HL-60/S4 (cell line): ENCODE data around the gene RPL29.
"Not testable (repeated sequence)": the region's sequence is repeated elsewhere in the genome, so short reads cannot be mapped to it uniquely, and the experiment has no call there.

Experiments used
- in situ Hi-C: fragments of 300-500 bp; cut with MboI; formaldehyde crosslinking; loops from 2 replicates; pipeline ENCODE4 v1.14.3; 2022; ENCODE audit warnings: low sequenced_read_pairs

RPL29 gene

DNA sequence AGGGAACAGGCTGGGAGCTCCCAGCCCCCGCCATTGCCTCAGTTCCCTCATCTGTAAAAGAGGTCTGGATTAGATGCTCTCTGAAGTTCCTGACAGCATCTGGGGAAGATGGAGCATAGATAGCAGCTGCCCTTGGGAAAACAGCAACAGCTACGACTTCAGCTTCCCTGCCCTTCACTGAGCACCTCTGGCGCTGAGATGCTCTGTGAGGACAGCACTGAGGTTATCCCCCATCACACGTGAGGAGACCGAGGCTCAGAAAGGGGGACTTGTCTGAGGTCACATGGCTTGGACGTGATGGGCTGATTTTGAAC lies 11.1 kb upstream of the RPL29 start:
- in situ Hi-C loops = loop anchor here (10.0 kb wide), 1 partner anchor 118 kb away; no protein-coding TSS in a partner anchor

DNA sequence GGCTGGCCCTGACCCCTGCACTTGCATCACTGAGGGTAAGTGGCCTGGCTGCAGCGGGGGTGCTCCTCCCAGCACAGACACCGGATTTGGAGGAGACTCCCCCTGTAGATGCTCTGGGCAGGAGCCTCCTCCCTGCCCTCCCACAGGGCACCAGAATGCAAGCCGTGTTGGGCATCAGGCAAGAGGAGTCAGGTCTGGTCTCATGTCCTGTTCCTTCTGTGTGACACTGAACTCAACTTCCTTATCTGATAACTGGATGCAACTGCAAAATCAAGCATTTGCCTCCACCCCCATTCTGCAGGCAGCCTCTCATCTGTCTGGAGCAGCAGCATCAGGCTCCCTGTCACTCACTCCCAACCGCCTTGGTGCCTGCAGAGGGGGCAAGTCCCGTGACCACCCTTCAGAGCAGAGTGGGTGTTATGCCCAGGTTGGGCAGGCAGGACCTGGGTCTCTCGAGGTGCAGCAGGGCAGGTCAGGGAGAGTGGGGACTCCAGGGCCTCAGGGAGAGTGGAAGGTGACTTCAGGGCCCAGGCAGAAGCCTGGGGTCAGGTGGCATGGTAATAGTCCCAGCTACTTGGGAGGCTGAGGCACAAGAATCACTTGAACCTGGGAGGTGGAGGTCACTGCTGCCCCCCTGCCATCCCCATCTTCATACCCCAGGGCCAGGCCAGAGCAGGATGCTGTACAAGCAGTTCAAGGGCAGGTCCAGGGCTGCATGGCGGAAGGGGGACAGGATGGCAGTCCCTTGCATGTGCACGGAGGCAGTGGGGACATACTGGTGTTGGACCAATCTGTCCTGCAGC lies 10.5 kb upstream of the RPL29 start:
- in situ Hi-C loops = loop anchor here (10.0 kb wide), 1 partner anchor 119 kb away; no protein-coding TSS in a partner anchor

DNA sequence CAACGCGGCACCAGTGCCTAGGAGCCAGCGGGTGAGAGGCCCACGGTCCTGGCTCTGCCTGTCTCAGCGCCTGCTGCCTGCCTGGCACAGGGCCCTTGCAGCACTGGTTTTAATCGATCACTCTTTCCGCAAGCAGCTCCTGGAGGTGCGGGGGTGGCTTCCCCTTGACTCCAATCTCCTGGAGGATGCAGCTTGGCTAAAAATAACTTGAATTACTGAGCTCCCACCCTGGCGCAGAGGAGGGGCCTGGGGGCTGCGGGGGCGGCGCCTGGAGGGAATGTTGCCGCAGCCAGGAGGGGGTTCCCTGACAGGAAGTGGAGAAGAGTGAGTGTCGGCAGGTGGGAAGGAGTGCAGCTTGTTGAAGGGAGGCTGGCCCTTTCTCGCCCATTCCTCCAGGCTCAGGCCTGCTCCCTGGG lies 9.9 kb upstream of the RPL29 start:
- in situ Hi-C loops = loop anchor here (10.0 kb wide), 1 partner anchor 119 kb away; no protein-coding TSS in a partner anchor

DNA sequence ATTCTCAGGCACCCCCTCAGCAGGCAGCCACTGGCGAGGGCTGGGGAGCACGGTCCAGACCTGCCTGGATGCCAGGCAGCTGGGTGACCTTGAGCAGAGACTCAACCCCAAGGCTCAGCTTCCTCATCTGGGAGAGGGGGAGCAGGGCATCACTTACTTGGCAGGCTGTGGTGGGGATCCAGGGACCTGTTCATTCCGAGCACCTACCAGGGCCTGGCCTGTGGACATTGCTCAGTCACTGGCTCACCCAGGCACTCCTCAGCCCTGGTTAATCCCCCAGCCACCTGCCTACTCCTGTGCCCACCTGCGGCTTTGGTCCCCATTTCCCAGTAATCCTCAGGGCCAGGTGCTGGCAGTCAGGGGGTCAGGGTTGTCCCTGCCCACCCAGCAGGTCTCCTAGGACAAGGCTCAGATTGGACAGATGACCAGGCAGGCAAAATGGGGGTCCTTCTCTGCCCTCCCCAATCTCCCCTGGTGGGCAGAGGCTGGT lies 9.3 kb upstream of the RPL29 start:
- in situ Hi-C loops = loop anchor here (10.0 kb wide), 1 partner anchor 120 kb away; no protein-coding TSS in a partner anchor

GRCh38 chr3:52004163-52004787 lies 8.6 kb upstream of the RPL29 start:
- in situ Hi-C loops = loop anchor here (10.0 kb wide), 1 partner anchor 121 kb away; no protein-coding TSS in a partner anchor

GRCh38 chr3:52002748-52003147 lies 7.1 kb upstream of the RPL29 start:
- in situ Hi-C loops = loop anchor here (10.0 kb wide), 1 partner anchor 122 kb away; no protein-coding TSS in a partner anchor

GRCh38 chr3:52001443-52001974 lies 5.8 kb upstream of the RPL29 start:
- in situ Hi-C loops = loop anchor here (10.0 kb wide), 1 partner anchor 123 kb away; no protein-coding TSS in a partner anchor

DNA sequence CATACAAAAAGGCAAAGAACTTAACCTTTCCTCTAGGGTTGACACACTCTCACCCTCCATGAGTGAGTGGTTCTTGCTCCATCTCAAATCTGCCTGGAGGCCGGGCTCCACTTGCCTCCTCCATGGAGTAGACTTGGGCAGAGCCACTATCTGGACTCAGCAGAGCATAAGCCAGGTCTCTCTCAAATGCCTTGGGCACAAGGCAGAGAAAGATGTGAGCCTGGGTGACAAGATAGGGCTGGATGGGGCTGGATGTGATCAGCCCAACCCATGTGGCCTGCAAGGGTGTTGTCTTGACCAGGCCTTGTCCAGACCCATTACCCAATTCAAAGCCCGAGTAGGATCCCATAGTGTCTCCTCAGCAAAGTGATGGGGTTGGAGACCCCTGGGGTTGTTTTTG lies 4.2 kb upstream of the RPL29 start:
- in situ Hi-C loops = loop anchor here (10.0 kb wide), 1 partner anchor 125 kb away; no protein-coding TSS in a partner anchor

DNA sequence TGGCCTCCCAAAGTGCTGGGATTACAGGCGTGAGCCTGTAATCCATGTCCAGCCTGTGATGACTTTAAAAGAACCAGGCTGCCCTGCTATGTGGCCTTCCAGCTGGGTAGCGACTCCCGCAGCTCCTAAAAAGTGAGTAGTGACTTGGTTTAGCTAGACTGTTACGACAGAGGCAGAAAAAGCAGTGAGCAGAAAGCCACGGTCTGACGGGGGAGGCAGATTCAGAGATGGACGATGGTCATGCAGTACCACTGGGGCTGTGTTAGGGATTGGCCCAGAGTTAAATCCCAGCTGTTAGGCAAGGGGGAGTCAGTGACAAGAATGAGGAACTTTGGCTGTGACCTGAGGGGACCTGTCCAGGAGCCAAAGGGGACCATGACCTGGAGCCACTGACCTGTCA lies 3.1 kb upstream of the RPL29 start:
- in situ Hi-C loops = no loop called here

DNA sequence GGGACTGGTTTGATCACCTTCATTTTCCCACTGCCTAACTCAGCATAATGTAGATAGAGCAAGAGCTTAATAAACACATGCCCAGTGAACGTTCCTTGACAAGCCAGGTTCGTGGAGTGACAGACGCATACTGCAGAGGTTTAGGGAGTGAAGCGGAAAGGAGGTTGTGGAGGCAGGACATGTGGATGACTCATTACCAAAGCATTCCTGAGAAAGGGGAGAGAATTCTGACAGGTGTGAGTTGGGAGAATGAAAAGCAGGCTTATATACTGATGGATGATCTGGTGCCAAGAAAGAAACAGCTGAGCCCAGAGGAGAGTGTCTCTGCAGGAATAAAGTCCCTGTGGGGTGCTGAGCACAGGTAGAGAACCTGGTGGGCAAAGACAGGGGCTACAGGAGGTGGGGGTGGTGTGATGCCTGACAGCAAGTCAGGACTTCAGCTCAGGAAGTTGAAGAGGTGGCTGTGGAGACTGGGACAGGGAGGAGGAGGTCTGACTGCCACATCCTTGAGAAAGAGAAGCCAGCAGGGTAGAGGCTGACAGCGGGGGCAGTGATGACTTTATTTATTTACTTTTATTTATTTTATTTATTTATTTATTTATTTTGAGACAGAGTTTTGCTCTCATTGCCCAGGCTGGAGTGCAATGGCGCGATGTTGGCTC lies 2.4 kb upstream of the RPL29 start:
- in situ Hi-C loops = no loop called here

GRCh38 chr3:51997172-51997571 lies 1.5 kb upstream of the RPL29 start:
- in situ Hi-C loops = no loop called here

GRCh38 chr3:51994530-51994929 lies 1.2 kb downstream of the RPL29 start:
- in situ Hi-C loops = no loop called here

DNA sequence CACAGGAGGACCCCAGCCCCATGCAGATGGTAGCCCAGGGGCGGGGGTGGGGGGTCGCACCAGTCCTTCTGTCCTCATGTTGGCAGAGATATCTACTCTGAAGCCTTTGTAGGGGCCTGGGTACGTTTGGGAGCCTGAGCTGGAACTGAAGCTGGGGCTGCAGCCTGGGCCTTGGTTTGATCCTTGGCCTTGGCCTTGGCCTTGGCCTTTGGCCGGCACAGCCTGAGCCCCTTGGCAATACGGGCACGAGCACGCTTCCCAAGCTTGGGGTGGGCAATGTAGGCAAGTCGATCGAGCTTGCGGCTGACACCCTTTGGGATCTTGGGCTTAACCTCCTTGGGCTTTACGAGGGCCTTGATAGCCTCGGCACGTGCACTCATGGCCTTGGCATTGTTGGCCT lies 2.0 kb downstream of the RPL29 start:
- in situ Hi-C loops = not testable (repeated sequence)

DNA sequence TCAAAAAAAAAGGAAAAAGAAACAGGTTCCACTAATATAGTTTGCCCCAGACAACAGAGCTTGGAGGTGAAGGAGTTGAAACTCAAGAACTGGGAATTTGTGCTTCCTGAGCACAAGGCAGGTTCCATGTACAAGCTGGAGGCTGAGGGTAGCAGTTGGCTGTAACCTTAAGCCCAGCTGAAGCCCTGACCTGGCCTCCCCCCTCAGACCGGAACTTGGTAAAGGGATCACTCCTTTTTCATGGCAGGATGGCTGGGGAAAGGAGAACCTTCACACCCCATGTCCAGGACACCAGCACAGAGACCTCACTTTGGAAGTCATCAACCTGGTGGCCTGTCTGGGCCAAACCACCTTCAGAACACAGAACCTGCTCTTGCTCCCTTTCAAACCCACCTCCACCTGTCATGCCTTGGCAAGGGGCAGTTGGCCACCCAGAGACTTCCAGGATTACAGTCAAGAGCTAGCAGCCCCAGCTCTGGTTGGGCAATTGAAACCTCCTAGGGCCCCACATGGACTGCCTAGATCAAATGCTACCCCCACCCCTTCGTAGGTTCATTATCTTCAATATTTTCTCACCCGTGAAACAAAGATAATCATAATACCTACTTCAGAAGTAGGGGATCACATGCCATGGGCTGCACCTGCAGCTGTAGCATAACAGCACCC lies 3.5 kb downstream of the RPL29 start:
- in situ Hi-C loops = no loop called here

DNA sequence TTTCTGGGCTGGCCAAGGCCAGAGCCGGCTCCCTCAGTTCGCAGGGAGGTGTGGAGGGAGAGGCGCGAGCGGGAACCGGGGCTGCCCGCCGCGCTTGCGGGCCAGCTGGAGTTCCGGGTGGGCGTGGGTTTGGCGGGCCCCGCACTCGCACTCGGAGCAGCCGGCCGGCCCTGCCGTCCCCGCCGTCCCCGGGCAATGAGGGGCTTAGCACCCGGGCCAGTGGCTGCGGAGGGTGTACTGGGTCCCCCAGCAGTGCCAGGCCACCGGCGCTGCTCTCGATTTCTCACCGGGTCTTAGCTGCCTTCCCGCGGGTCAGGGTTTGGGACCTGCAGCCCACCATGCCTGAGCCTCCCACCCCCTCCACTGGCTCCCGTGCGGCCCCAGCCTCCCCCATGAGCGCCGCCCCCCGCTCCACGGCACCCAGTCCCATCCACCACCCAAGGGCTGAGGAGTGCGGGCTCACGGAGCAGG lies 5.2 kb downstream of the RPL29 start:
- in situ Hi-C loops = not testable (repeated sequence)

DNA sequence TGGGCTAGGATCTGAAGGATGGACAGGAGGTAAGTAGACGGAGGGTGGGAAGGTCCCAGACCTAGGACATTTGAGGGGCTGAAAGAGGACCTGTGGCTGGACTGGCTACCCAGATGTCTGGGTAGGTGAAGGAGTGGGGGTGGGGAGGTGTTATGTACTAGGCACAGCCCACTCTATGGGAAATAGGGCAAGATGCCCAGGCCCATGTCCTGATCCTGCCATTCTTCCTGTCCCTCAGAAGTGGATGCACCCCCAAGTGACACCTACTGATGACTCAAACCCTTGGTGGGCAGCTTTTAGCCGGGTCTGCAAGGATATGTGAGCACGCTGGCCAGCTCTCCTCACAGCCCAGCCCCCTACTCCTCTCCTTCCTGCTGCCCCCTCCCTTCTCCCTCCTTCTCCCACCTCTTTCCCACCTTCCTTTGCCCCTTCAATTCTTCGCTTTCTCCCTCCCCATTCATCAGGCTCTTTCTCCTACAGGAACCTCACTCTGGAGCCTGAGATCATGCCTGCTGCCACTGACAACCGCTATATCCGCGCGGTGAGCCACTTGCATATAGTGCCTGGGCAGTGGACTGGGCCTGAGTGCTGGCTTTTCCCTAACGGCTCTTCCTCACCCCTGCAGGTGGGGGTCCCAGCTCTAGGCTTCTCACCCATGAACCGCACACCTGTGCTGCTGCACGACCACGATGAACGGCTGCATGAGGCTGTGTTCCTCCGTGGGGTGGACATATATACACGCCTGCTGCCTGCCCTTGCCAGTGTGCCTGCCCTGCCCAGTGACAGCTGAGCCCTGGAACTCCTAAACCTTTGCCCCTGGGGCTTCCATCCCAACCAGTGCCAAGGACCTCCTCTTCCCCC lies 7.2 kb downstream of the RPL29 start:
- in situ Hi-C loops = no loop called here

- in situ Hi-C loops = no loop called here
Measured at GRCh38 chr3:51987568-51987967, 8.1 kb downstream of the RPL29 start.

- in situ Hi-C loops = no loop called here
Measured at GRCh38 chr3:51986010-51986947, 9.4 kb downstream of the RPL29 start.
